Measurements from ENCODE around the gene PRSS16.

The PRSS16 gene

GRCh38 chr6:27288136-27289044, 40.9 kb downstream of the PRSS16 start:
- ATAC-seq: no peak

DNA sequence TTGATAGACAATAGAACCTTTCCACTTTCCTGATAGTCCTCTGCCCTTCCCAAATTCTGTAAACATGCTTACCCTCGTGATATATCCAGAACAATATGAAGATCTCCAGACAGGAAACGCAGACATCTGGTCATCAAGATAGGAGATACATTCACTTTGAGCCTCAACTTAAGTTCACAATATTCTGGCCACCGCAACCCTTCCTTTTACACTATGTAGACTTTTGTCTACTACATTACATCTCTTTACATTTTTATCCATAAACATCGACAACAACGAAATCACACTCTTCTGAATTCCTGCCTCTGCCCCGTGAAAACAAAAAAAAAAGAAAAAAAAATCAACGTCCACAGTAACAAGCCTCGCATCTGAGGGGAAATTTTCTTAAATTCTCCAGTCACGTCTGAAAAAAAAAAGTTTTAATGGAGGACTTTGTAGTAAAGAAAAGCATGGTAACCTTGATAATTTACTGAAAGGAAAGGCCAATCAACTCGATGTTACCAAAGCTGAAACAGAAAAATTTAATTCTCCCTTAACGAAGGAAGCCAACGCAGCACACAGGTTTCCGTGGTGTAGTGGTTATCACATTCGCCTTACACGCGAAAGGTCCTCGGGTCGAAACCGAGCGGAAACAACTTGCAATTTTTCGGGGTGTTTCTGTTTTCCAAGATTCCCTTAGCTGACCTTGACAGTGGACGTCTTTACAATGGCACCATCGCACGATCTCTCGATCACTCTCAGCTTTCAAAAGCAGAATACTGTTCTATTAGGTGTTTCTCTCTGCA, 42.8 kb downstream of the PRSS16 start:
- no peak for ATAC-seq

- ATAC-seq: no peak
Observed at GRCh38 chr6:27290850-27291208, 43.3 kb downstream of the PRSS16 start.

GRCh38 chr6:27293436-27294098, 46.1 kb downstream of the PRSS16 start:
- no peak for ATAC-seq

GRCh38 chr6:27294409-27294808, 46.9 kb downstream of the PRSS16 start:
- no peak for ATAC-seq

- ATAC-seq: no peak
Observed at GRCh38 chr6:27295301-27296079, 48.0 kb downstream of the PRSS16 start.

- no peak for ATAC-seq
Observed at GRCh38 chr6:27296106-27296783, 48.7 kb downstream of the PRSS16 start.

- ATAC-seq: no peak
Observed at GRCh38 chr6:27297484-27297856, 50.0 kb downstream of the PRSS16 start.

GRCh38 chr6:27297857-27298730, 50.6 kb downstream of the PRSS16 start:
- ATAC-seq: no peak

- no peak for ATAC-seq
Observed at GRCh38 chr6:27303613-27304272, 56.2 kb downstream of the PRSS16 start.
